ENCODE data around the gene ADRB1. TPM values are rescaled to one million over a fixed set of nuclear protein-coding genes. Genes with fewer than 3 reads are reported as not detected.

The ADRB1 gene
- polyA plus RNA-seq, 1 of the 3 experiments (the other 2 are of a cell fraction): not detected

GRCh38 chr10:114024876-114025610, 18.6 kb upstream of the ADRB1 start:
- no peaks in the 10 kb centered on the region for H4K20me1 ChIP-seq (ENCODE audit: insufficient read depth)
- WGBS (ENCODE audit: low lambda C conversion rate): 80% methylated on average over 12 of the region's 12 CpGs
- H3K79me2 ChIP-seq (ENCODE audit: insufficient read depth): no peaks in the 10 kb centered on the region
- no peaks in the 10 kb centered on the region for H3K9me2 ChIP-seq
- H2AFZ ChIP-seq (ENCODE audit: low read depth): no peak overlapping the region
- H3K4me1 ChIP-seq (ENCODE audit: control insufficient read depth in 1 of 2, insufficient read depth in 2 of 2, low read depth in 1 of 2, low read length in 1 of 2): peaks cover 2 to 22% of the 10 kb centered on the region in 2 experiments; a peak in 2 of 4 replicates
- H3K4me3 ChIP-seq (ENCODE audit: low read depth in 2 of 2, low read length in 1 of 2): no peak overlapping the region
- H3K4me2 ChIP-seq: no peak overlapping the region
- no peak overlapping the region for H3K9ac ChIP-seq
- no peak for DNase-seq
- H3K27me3 ChIP-seq (ENCODE audit: insufficient read depth): no peaks in the 10 kb centered on the region
- no peaks in the 10 kb centered on the region for H3K36me3 ChIP-seq (replicated peaks in 1 of 2; ENCODE audit: control insufficient read depth in 1 of 2, insufficient read depth in 2 of 2, low read length in 1 of 2)
- POLR2A ChIA-PET: no interaction called here
- no peak for TF ChIP-seq NRF1 (IDR thresholded peaks at IDR 0.05; ENCODE audit: low read depth, low read length)
- TF ChIP-seq SMC3 (IDR thresholded peaks at IDR 0.05; ENCODE audit: low read depth, low read length): no peak
- no peak for TF ChIP-seq REST (IDR thresholded peaks at IDR 0.05; ENCODE audit: low read depth, low read length)
- no peak for TF ChIP-seq TAF1 (IDR thresholded peaks at IDR 0.05; ENCODE audit: borderline replicate concordance, low read depth, low read length)
- TF ChIP-seq POLR2AphosphoS5 (IDR thresholded peaks at IDR 0.05; ENCODE audit: low read depth, low read length): no peak
- TF ChIP-seq GABPA (IDR thresholded peaks at IDR 0.05; ENCODE audit: low read depth): no peak
- H3K9me3 ChIP-seq: no peaks in the 10 kb centered on the region
- H3K27ac ChIP-seq (ENCODE audit: low read depth in 2 of 2, low read length in 1 of 2): no peak overlapping the region
- peaks cover 15% of the 10 kb centered on the region for H3F3A ChIP-seq (replicated peaks; ENCODE audit: insufficient read depth)
- CTCF ChIA-PET: no interaction called here

- WGBS (ENCODE audit: low lambda C conversion rate): 86% methylated on average over 12 of the region's 12 CpGs
- H3K4me3 ChIP-seq (ENCODE audit: low read depth in 2 of 2, low read length in 1 of 2): no peak overlapping the region
- H3K27ac ChIP-seq (ENCODE audit: low read depth in 2 of 2, low read length in 1 of 2): no peak overlapping the region
- no peak overlapping the region for H3K9ac ChIP-seq
- no peaks in the 10 kb centered on the region for H3K9me3 ChIP-seq
- H3K9me2 ChIP-seq: no peaks in the 10 kb centered on the region
- H3K27me3 ChIP-seq (ENCODE audit: insufficient read depth): no peaks in the 10 kb centered on the region
- no peaks in the 10 kb centered on the region for H3K79me2 ChIP-seq (ENCODE audit: insufficient read depth)
- ChIA-PET CTCF (no interaction called here), POLR2A (no interaction called here)
- H3K4me2 ChIP-seq: no peak overlapping the region
- no peak overlapping the region for H2AFZ ChIP-seq (ENCODE audit: low read depth)
- no peak for DNase-seq
- TF ChIP-seq SIN3A (IDR thresholded peaks at IDR 0.05; ENCODE audit: borderline replicate concordance, low read depth, low read length): no peak
- peaks cover 2 to 22% of the 10 kb centered on the region in 2 experiments; a peak in 2 of 4 replicates for H3K4me1 ChIP-seq (ENCODE audit: control insufficient read depth in 1 of 2, insufficient read depth in 2 of 2, low read depth in 1 of 2, low read length in 1 of 2)
- no peaks in the 10 kb centered on the region for H3K36me3 ChIP-seq (replicated peaks in 1 of 2; ENCODE audit: control insufficient read depth in 1 of 2, insufficient read depth in 2 of 2, low read length in 1 of 2)
- H4K20me1 ChIP-seq (ENCODE audit: insufficient read depth): no peaks in the 10 kb centered on the region
- peaks cover 15% of the 10 kb centered on the region for H3F3A ChIP-seq (replicated peaks; ENCODE audit: insufficient read depth)
These were observed 18.0 kb upstream of the ADRB1 start for GRCh38 chr10:114025611-114026130.

Measured in SK-N-SH (cell line).